Karpas-422 (cell line): ENCODE measurements around the gene GOLGA6L9. TPM values are rescaled to one million over a fixed set of nuclear protein-coding genes. Genes with fewer than 3 reads are reported as not detected.
"Not testable (repeated sequence)": the region's sequence is repeated elsewhere in the genome, so short reads cannot be mapped to it uniquely, and the experiment has no call there.

Experiments
- DNase-seq: peaks from one replicate; pipeline ENCODE4 v3.0.0-alpha.2; 2015
- H2AFZ ChIP-seq: fragments of 200-600 bp; sonication (generic); 2 replicates; pipeline ENCODE4 v1.6.1; 2014; ENCODE audit warnings: antibody characterized with exemption, low read length, mixed read lengths
- H3K27ac ChIP-seq: fragments of 200-600 bp; sonication (generic); 2 replicates; pipeline ENCODE4 v1.5.1; 2014; ENCODE audit warnings: mild to moderate bottlenecking, low read length, moderate library complexity
- H3K27me3 ChIP-seq: fragments of 200-600 bp; sonication (generic); 2 replicates; pipeline ENCODE4 v1.6.1; 2014; ENCODE audit warnings: low read length, mixed read lengths
- H3K36me3 ChIP-seq: fragments of 200-600 bp; sonication (generic); 2 replicates; pipeline ENCODE4 v1.6.1; 2014; ENCODE audit warnings: low read length, mixed read lengths; ENCODE audit not compliant: insufficient read depth
- H3K4me1 ChIP-seq: fragments of 200-600 bp; sonication (generic); 2 replicates; pipeline ENCODE4 v1.6.1; 2014; ENCODE audit warnings: mild to moderate bottlenecking, low read length, mixed read lengths
- H3K4me2 ChIP-seq: fragments of 200-600 bp; sonication (generic); 2 replicates; pipeline ENCODE4 v1.6.1; 2014; ENCODE audit warnings: low read length, low read depth, mild to moderate bottlenecking; ENCODE audit not compliant: poor library complexity, severe bottlenecking
- H3K4me3 ChIP-seq: fragments of 200-600 bp; sonication (generic); 2 replicates; pipeline ENCODE4 v1.5.1; 2014; ENCODE audit warnings: mild to moderate bottlenecking, antibody characterized with exemption, low read length, mixed read lengths
- H3K79me2 ChIP-seq: fragments of 200-600 bp; sonication (generic); 2 replicates; pipeline ENCODE4 v1.6.1; 2014; ENCODE audit warnings: mild to moderate bottlenecking, low read length, mixed read lengths
- H3K9ac ChIP-seq: fragments of 200-600 bp; sonication (generic); 2 replicates; pipeline ENCODE4 v1.6.0; 2014; ENCODE audit warnings: low read length
- H3K9me2 ChIP-seq: fragments of 200-600 bp; sonication (generic), shearing (Covaris generic); replicated peaks from 2 replicates; pipeline ENCODE4 v1.6.0; 2014; ENCODE audit warnings: mild to moderate bottlenecking, low read length, moderate library complexity; ENCODE audit not compliant: insufficient read depth
- H3K9me3 ChIP-seq: fragments of 300-700, 200-600 bp; sonication (generic); 2 replicates; pipeline ENCODE4 v1.6.1; 2014; ENCODE audit warnings: low read length, mixed read lengths
- H4K20me1 ChIP-seq: fragments of 200-600 bp; sonication (generic); 2 replicates; pipeline ENCODE4 v1.6.1; 2014; ENCODE audit warnings: mild to moderate bottlenecking, antibody characterized with exemption, low read length, low read depth; ENCODE audit not compliant: insufficient read depth
- total RNA-seq: library from RNA; depleted of rRNA; stranded (reverse); fragments of >200 nt; shearing (Covaris generic); gene quantifications from 2 replicates; pipeline ENCODE4 v1.2.3, GENCODE V29; 2014; ENCODE audit warnings: low replicate concordance

GOLGA6L9 gene
- total RNA-seq, 1 experiment from 2014 or later = 3.4 TPM

- not testable (repeated sequence) for H4K20me1 ChIP-seq, H3K27me3 ChIP-seq, H3K9me3 ChIP-seq, H3K79me2 ChIP-seq, H2AFZ ChIP-seq, DNase-seq, H3K9ac ChIP-seq, H3K36me3 ChIP-seq, H3K4me3 ChIP-seq, H3K4me1 ChIP-seq, H3K27ac ChIP-seq, H3K4me2 ChIP-seq, H3K9me2 ChIP-seq
These were observed 9.1 kb upstream of the GOLGA6L9 start for GRCh38 chr15:82420516-82420915.

DNA sequence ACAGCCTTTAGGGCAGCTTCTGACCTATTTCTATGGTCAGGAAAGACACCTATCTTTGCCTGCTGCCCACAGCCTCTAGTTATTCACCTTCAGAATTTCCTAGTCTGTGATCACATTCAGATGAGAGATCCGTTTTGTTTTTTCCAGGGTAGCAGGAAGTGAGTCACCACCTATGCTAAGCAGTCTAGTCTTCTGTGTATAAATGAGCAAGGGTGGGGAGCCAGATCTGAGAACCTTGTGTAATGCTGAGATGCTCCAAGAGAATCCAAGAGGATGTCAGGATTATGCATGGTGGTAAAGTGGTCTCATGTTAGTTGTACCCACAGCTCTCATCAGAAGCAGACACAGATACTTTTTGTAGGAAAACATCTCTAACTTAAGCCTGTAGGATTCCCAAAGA, 8.7 kb upstream of the GOLGA6L9 start:
- H3K27ac ChIP-seq, H3K9ac ChIP-seq, H2AFZ ChIP-seq, H3K36me3 ChIP-seq, H3K4me3 ChIP-seq, H3K79me2 ChIP-seq, H3K9me3 ChIP-seq, H3K4me2 ChIP-seq, H3K4me1 ChIP-seq, H3K27me3 ChIP-seq, DNase-seq, H3K9me2 ChIP-seq, H4K20me1 ChIP-seq: not testable (repeated sequence)

DNA sequence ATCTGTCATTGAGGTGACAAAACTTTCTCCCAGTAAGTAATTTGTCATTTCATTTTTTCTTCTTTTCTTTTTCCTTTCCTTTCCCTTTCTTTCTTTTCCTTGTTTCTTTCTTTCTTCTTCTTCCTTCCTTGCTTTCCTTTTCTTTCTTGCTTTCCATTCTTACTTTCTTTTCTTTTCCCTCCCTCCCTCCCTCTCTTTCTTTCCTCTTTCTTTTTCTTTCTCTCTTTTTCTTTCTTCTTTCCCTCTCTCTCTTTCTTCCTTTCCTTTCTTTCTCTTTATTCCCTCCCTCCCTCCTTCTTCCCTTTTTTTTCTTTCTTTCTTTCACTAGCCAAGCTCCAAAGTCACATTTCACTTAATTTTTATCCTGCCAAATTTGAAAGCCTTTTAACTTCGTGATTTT, 2.5 kb upstream of the GOLGA6L9 start:
- H2AFZ ChIP-seq, H3K4me1 ChIP-seq, H3K9me3 ChIP-seq, H3K79me2 ChIP-seq, H3K27me3 ChIP-seq, H3K4me3 ChIP-seq, H3K9ac ChIP-seq, H3K9me2 ChIP-seq, H3K4me2 ChIP-seq, H4K20me1 ChIP-seq, DNase-seq, H3K27ac ChIP-seq, H3K36me3 ChIP-seq: not testable (repeated sequence)

GRCh38 chr15:82445420-82445819, 15.8 kb downstream of the GOLGA6L9 start:
- not testable (repeated sequence) for DNase-seq, H3K4me3 ChIP-seq, H3K27ac ChIP-seq, H3K27me3 ChIP-seq, H3K9me3 ChIP-seq, H3K9me2 ChIP-seq, H2AFZ ChIP-seq, H4K20me1 ChIP-seq, H3K4me1 ChIP-seq, H3K4me2 ChIP-seq, H3K79me2 ChIP-seq, H3K9ac ChIP-seq, H3K36me3 ChIP-seq

GRCh38 chr15:82457336-82457735, 27.7 kb downstream of the GOLGA6L9 start:
- not testable (repeated sequence) for H3K4me1 ChIP-seq, H3K4me2 ChIP-seq, H2AFZ ChIP-seq, H3K27me3 ChIP-seq, DNase-seq, H4K20me1 ChIP-seq, H3K27ac ChIP-seq, H3K36me3 ChIP-seq, H3K4me3 ChIP-seq, H3K9me2 ChIP-seq, H3K9ac ChIP-seq, H3K9me3 ChIP-seq, H3K79me2 ChIP-seq

DNA sequence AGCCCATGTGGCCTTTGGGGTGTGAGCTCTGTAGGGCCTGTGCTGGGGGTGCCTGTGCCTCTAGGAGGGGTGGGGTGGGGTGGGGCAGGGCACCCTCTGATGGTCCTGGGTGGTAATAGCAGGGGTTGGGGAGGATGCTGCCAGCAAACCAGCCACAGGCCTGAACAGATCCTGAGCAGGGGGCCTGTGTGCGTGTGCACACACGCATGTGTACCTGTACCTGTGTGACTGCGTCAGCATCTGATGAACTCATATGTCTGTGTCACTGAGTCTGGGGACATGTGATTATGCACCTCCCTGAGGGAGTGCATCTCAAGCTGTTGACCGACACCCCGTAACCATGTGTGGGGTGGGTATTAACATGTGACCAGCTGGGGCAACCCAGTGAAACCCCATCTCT, 36.0 kb downstream of the GOLGA6L9 start:
- H3K4me3 ChIP-seq, H3K36me3 ChIP-seq, H3K27me3 ChIP-seq, H3K9me2 ChIP-seq, H3K27ac ChIP-seq, H3K79me2 ChIP-seq, H3K9ac ChIP-seq, H2AFZ ChIP-seq, H3K4me2 ChIP-seq, H4K20me1 ChIP-seq, H3K9me3 ChIP-seq, H3K4me1 ChIP-seq, DNase-seq: not testable (repeated sequence)

GRCh38 chr15:82468205-82468604, 38.6 kb downstream of the GOLGA6L9 start:
- H3K9me2 ChIP-seq, H3K4me1 ChIP-seq, H2AFZ ChIP-seq, H3K27me3 ChIP-seq, H3K27ac ChIP-seq, H3K9me3 ChIP-seq, H3K4me2 ChIP-seq, DNase-seq, H3K36me3 ChIP-seq, H4K20me1 ChIP-seq, H3K9ac ChIP-seq, H3K4me3 ChIP-seq, H3K79me2 ChIP-seq: not testable (repeated sequence)

DNA sequence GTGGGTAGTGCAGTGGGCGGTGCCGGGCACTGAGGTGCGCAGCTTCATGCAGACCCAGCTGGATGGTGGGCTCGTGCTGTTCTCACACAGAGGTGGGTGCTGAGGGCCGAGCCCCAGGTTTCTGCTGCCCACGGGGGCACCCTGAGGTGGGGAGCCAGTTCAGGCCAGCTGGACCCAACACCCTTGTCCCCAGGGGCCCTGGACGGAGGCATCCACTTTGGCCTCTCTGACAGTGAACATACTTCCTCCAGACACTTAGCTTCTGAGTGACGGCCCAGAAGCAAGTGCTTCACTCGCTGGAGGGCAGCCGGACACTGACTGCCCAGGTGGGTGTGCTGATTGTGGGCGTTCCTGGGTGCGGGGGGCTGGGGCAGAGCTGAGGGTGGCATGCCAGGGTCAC, 39.8 kb downstream of the GOLGA6L9 start:
- H3K27ac ChIP-seq, H2AFZ ChIP-seq, H3K4me3 ChIP-seq, H3K4me2 ChIP-seq, DNase-seq, H3K4me1 ChIP-seq, H3K36me3 ChIP-seq, H3K9ac ChIP-seq, H4K20me1 ChIP-seq, H3K27me3 ChIP-seq, H3K79me2 ChIP-seq, H3K9me2 ChIP-seq, H3K9me3 ChIP-seq: not testable (repeated sequence)

DNA sequence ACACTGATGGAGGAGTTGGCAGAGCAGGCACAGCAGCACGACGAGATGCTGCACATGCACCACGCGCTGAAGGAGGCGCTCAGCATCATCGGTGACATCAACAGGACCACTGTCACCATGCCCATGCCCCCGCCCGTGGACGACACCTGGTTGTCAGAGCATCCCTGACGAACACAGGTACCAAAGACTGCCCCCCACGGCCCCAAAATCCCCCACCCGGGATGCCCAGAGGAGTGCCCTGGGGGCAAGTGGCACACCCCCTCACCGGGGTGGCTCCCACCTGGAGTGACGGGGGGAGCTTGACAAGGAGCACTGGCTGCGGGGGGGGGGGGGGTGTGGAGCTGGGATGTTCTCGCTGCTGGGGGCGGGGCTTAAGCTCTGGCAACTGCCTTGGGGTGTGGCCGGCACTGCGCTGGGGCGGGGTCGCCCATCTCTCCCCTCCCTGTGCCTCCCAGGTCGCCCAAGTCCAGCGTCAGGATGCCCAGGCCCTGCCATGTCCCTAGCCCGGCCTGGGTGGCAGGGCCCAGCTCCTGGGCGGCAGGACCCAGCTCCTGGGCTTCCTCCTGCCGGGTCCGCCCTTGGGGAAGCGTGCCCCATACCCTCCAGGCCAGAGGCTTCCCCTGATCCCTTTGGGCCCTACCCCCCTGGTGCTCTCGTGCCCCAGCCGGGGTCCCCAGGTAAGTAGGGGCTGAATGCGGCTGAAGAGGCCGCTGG, 42.8 kb downstream of the GOLGA6L9 start:
- H2AFZ ChIP-seq, H3K9me2 ChIP-seq, H3K79me2 ChIP-seq, H3K4me1 ChIP-seq, H3K36me3 ChIP-seq, H3K4me3 ChIP-seq, H3K27me3 ChIP-seq, H3K4me2 ChIP-seq, H3K27ac ChIP-seq, H4K20me1 ChIP-seq, H3K9me3 ChIP-seq, H3K9ac ChIP-seq: not testable (repeated sequence)
- DNase-seq = peak; percentile 32
